IMR-90 (cell line): ENCODE measurements around the gene ATRX. TPM values are rescaled to one million over a fixed set of nuclear protein-coding genes. Genes with fewer than 3 reads are reported as not detected.

ENCODE experiments used
- ATAC-seq: fragments of 200-7000 bp; cut with Tn5 transposase; 2 replicates; pipeline ENCODE4 v1.9.1; 2020; ENCODE audit warnings: low read depth, mild to moderate bottlenecking, moderate library complexity
- BruUV-seq: library from RNA; stranded (reverse); fragments of 400-500 nt; replicated peaks from 2 replicates; lab custom pipeline; 2021; lab: Mats Ljungman, UMichigan
- CTCF ChIA-PET: fragments of 300-600 bp; formaldehyde crosslinking; extraction: SDS; loops from one replicate; lab custom pipeline; 2021; ENCODE audit warnings: antibody characterized with exemption; lab: Yijun Ruan, JAX
- POLR2A ChIA-PET: fragments of 300-600 bp; sonication (Branson Sonifier 250); formaldehyde crosslinking; loops from one replicate; lab custom pipeline; 2022; ENCODE audit warnings: antibody characterized with exemption; ENCODE audit not compliant: unreplicated experiment; lab: Charles Lee
- DNase-seq: peaks from one replicate; pipeline ENCODE4 v3.0.0; 2013
- H2AFZ ChIP-seq: replicated peaks from 2 replicates; pipeline ENCODE3; 2013; ENCODE audit warnings: low read length, mild to moderate bottlenecking; ENCODE audit not compliant: poor library complexity
- H2AK5ac ChIP-seq: 2 replicates; pipeline ENCODE4 v1.6.1; 2013; ENCODE audit warnings: low read depth, low read length, inconsistent platforms
- H2AK9ac ChIP-seq: replicated peaks from 2 replicates; pipeline ENCODE3; 2013; ENCODE audit warnings: mild to moderate bottlenecking, low read depth, low read length, moderate library complexity; ENCODE audit not compliant: poor library complexity
- H2BK120ac ChIP-seq: 2 replicates; pipeline ENCODE4 v1.6.1; 2013; ENCODE audit warnings: low read depth, low read length, inconsistent platforms
- H2BK15ac ChIP-seq: 3 replicates; pipeline ENCODE4 v1.6.1; 2013; ENCODE audit warnings: low read depth, low read length, inconsistent platforms
- H2BK20ac ChIP-seq: 2 replicates; pipeline ENCODE4 v1.6.1; 2013; ENCODE audit warnings: low read depth, mild to moderate bottlenecking, inconsistent platforms, low read length, moderate library complexity
- H2BK5ac ChIP-seq: 2 replicates; pipeline ENCODE4 v1.6.1; 2013; ENCODE audit warnings: mild to moderate bottlenecking, low read depth, low read length, inconsistent platforms; ENCODE audit not compliant: poor library complexity, severe bottlenecking
- H3K14ac ChIP-seq: replicated peaks from 2 replicates; pipeline ENCODE4 v1.6.1; 2013; ENCODE audit warnings: low read depth, low read length, inconsistent platforms
- H3K18ac ChIP-seq: 2 replicates; pipeline ENCODE4 v1.6.1; 2013; ENCODE audit warnings: low read depth, low read length, control low read depth
- H3K23ac ChIP-seq: 2 replicates; pipeline ENCODE4 v1.6.1; 2013; ENCODE audit warnings: low read depth, low read length, inconsistent platforms
- H3K27ac ChIP-seq: 2 replicates; pipeline ENCODE4 v1.5.1; 2013; ENCODE audit warnings: mild to moderate bottlenecking, control low read depth, low read length; ENCODE audit not compliant: insufficient read depth
- H3K27me3 ChIP-seq: 2 replicates; pipeline ENCODE4 v1.6.1; 2013; ENCODE audit warnings: low read length; ENCODE audit not compliant: control insufficient read depth, insufficient read depth
- H3K36me3 ChIP-seq: 2 replicates; pipeline ENCODE4 v1.6.1; 2013; ENCODE audit warnings: low read length, mixed read lengths; ENCODE audit not compliant: control insufficient read depth, insufficient read depth
- H3K4ac ChIP-seq: 2 replicates; pipeline ENCODE4 v1.6.1; 2013; ENCODE audit warnings: low read depth, low read length, inconsistent platforms
- H3K4me1 ChIP-seq: 2 replicates; pipeline ENCODE4 v1.6.1; 2013; ENCODE audit warnings: low read length, mixed read lengths; ENCODE audit not compliant: control insufficient read depth, insufficient read depth
- H3K4me2 ChIP-seq: 2 replicates; pipeline ENCODE4 v1.6.1; 2013; ENCODE audit warnings: low read depth, mild to moderate bottlenecking, control low read depth, low read length, moderate library complexity
- H3K4me3 ChIP-seq: 2 replicates; pipeline ENCODE4 v1.5.1; 2013; ENCODE audit warnings: low read depth, mild to moderate bottlenecking, control low read depth, low read length, moderate library complexity; ENCODE audit not compliant: insufficient read depth
- H3K56ac ChIP-seq: 2 replicates; pipeline ENCODE4 v1.6.1; 2013; ENCODE audit warnings: low read length, inconsistent platforms; ENCODE audit not compliant: insufficient read depth; ENCODE audit errors: extremely low read depth
- H3K79me1 ChIP-seq, 2 experiments: 2 replicates each; pipeline ENCODE4 v1.6.1; 2013; ENCODE audit warnings: low read length in 2 of 2, inconsistent platforms in 1 of 2, low read depth in 1 of 2
- H3K9ac ChIP-seq: 2 replicates; pipeline ENCODE4 v1.6.1; 2013; ENCODE audit warnings: low read depth, low read length, control low read depth
- H3K9me1 ChIP-seq: 2 replicates; pipeline ENCODE4 v1.6.1; 2013; ENCODE audit warnings: low read length, inconsistent platforms; ENCODE audit not compliant: insufficient read depth
- H3K9me3 ChIP-seq: 2 replicates; pipeline ENCODE4 v1.6.1; 2013; ENCODE audit warnings: low read length; ENCODE audit not compliant: control insufficient read depth, insufficient read depth
- H4K20me1 ChIP-seq: 2 replicates; pipeline ENCODE4 v1.6.1; 2013; ENCODE audit warnings: low read length, inconsistent platforms; ENCODE audit not compliant: insufficient read depth
- H4K5ac ChIP-seq: 2 replicates; pipeline ENCODE4 v1.6.1; 2013; ENCODE audit warnings: mild to moderate bottlenecking, low read depth, low read length, control low read depth
- H4K8ac ChIP-seq, 2 experiments: 2 replicates each; pipeline ENCODE4 v1.6.1; 2013; ENCODE audit warnings: low read depth in 2 of 2, low read length in 2 of 2, control low read depth in 1 of 2, inconsistent platforms in 1 of 2
- H4K91ac ChIP-seq: 2 replicates; pipeline ENCODE4 v1.6.1; 2013; ENCODE audit warnings: low read depth, low read length, inconsistent platforms; ENCODE audit not compliant: insufficient read depth
- BHLHE40 ChIP-seq: fragments of 150-350 bp; IDR thresholded peaks from 2 replicates; pipeline ENCODE4 v1.6.1; 2016; ENCODE audit warnings: mild to moderate bottlenecking, low read depth, low read length
- CEBPB ChIP-seq: IDR thresholded peaks from 2 replicates; pipeline ENCODE4 v1.6.1; 2012; ENCODE audit warnings: low read depth, low read length, improper control_type of control experiment
- MXI1 ChIP-seq: IDR thresholded peaks from 2 replicates; pipeline ENCODE4 v1.6.1; 2012; ENCODE audit warnings: low read depth, mild to moderate bottlenecking, low read length, moderate library complexity, borderline replicate concordance
- WGBS, 2 experiments: methylation state at CpG; one replicate each; pipeline versions ENCODE4 v1.1.5 to v1.1.7; 2013; ENCODE audit warnings: missing lambda C conversion rate in 2 of 2; ENCODE audit not compliant: insufficient read length in 1 of 2; ENCODE audit errors: extremely low coverage in 2 of 2; 5-methylcytosine and 5-hydroxymethylcytosine counted together
- dilution Hi-C: fragments of 300-500 bp; cut with HindIII; formaldehyde crosslinking; loops from one replicate; pipeline ENCODE4 v1.14.3; 2018; ENCODE audit warnings: low sequenced_read_pairs; ENCODE audit not compliant: unreplicated experiment
- in situ Hi-C: fragments of 300-500 bp; cut with MboI; formaldehyde crosslinking; loops from 3 replicates; pipeline ENCODE4 v1.14.3; 2019; ENCODE audit warnings: low sequenced_read_pairs, inconsistent platforms, mixed read lengths
- intact Hi-C: fragments of 100-400 bp; cut with micrococcal nuclease; formaldehyde crosslinking; loops from 2 replicates; pipeline ENCODE4 v1.10.0; 2022
- polyA plus RNA-seq, 3 experiments: library from polyadenylated mRNA; depleted of rRNA; stranded (reverse); fragments of >200 nt; gene quantifications; 2 replicates each; pipeline ENCODE4 v1.2.3, GENCODE V29; 2012; ENCODE audit warnings: low replicate concordance in 1 of 3
- total RNA-seq: library from RNA; depleted of rRNA; stranded (reverse); fragments of >200 nt; gene quantifications from 2 replicates; pipeline ENCODE4 v1.2.3, GENCODE V29; 2012

ATRX gene
- total and polyA plus RNA-seq, 2 of the 4 experiments (the other 2 are of a cell fraction), result 20.7 to 73.8 TPM

DNA sequence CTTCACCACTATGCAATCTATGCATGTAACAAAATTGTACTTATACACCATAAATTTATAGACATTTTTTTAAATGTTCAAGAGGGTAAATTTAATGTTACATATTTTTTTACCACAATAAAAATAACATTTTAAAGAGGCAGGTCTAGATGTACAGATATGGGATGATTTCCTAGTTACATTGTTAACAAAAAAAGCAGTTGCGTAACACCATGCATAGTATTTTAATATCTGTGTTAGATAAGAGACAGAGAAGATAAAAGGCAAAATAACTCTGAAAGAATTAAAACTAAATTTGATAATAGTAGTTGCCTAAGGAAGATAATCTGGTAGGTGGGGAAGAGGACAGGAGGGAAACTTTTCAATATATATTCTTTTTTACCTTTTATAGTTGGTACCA lies 9.1 kb upstream of the ATRX start:
- Histone ChIP-seq H2BK120ac (no peak overlapping the region), H3K79me1 (no peaks in the 10 kb centered on the region), H3K27ac (no peak overlapping the region), H3K4me1 (no peaks in the 10 kb centered on the region), H4K20me1 (no peaks in the 10 kb centered on the region), H2AFZ (no peak overlapping the region), H3K9ac (no peak overlapping the region), H4K8ac (no peak overlapping the region), H3K56ac (no peak overlapping the region), H3K9me1 (no peaks in the 10 kb centered on the region), H4K5ac (no peak overlapping the region), H3K23ac (no peak overlapping the region), H3K14ac (no peak overlapping the region), H3K4me3 (no peak overlapping the region), H3K9me3 (no peaks in the 10 kb centered on the region), H2AK9ac (no peak overlapping the region), H4K91ac (no peak overlapping the region), H3K4me2 (no peak overlapping the region), H3K36me3 (no peaks in the 10 kb centered on the region), H2AK5ac (no peak overlapping the region), H3K18ac (no peak overlapping the region), H2BK20ac (no peak overlapping the region), H3K27me3 (no peaks in the 10 kb centered on the region), H2BK5ac (no peak overlapping the region), H2BK15ac (no peak overlapping the region), H3K4ac (no peak overlapping the region)
- TF ChIP-seq BHLHE40 (no peak), CEBPB (peak; percentile 86), MXI1 (no peak)
- ATAC-seq (no peak), DNase-seq (no peak)
- no CpG with 5 or more reads among the region's 1 CpG for WGBS, 2 experiments
- in situ Hi-C loops (no loop called here), intact Hi-C loops (no loop called here), dilution Hi-C loops (no loop called here)
- ChIA-PET CTCF (no interaction called here), POLR2A (no interaction called here)
- BruUV-seq, result no TSS peak
